ENCODE measurements around the gene NDUFB7.
"Not testable (repeated sequence)": the region's sequence is repeated elsewhere in the genome, so short reads cannot be mapped to it uniquely, and the experiment has no call there.

The NDUFB7 gene

DNA sequence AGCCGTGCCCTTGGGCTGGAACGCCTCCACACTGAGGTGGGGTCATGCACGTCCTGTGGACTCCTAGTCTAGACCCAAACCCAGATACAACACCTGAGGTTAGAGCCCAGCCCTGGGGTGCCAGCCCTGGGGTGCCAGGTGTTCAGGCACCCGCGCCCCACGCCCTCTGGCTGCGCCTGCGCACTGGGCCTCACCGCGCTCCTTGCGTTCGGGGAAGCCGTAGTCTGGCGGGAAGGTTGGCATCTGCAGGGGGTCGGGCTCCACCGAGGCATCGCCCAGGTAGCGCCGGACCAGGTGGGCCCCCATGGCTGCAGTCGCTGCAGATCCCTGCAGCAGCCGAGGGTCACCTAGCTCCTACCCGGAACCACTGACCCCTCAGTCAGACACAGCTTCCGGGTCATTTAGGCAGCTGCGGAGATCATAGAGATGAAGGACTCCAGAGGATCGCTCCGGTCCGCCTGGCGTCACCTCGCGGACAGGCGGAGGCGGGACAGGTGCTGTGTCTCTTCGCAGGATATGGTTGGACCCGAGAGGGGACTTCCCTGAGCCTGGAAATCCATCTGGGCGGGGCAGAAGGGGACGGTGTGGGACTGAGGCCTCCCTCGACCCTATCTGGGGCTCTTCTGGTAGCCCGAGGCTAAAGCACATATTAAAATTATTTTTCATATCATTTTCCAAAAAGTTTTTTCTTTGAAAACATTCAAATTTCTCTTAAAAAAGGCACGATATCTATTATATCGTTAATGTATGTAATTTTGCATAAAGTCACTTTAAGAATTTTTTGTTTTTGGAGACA lies at the start of gene NDUFB7:
Gene NDUFB7, minus strand, starts transcription at position 372 of the 796 bp plus-strand sequence. Its CDS starts 66 bp downstream, at position 306.
- DNase-seq, result peak; percentile 91

DNA sequence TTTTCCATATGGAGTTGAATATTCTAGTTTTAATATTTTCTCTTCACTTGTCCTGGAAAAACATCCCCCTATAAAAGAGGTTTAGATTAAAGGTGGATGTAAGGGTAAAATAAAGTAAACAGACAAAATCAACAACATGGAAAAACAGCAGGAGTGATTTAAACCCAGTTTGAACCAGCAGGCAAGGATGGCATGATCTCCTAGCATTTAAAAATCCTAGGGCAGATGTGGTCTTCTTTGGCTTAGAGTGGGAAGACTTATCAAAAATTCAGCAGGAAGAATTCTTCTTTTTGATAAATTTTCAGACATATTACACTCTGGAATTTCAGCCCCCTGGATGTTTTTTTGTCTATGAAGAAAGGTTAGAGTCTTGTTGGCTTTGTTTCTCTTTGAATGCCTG lies 47.5 kb upstream of the NDUFB7 start:
- DNase-seq, result no peak

DNA sequence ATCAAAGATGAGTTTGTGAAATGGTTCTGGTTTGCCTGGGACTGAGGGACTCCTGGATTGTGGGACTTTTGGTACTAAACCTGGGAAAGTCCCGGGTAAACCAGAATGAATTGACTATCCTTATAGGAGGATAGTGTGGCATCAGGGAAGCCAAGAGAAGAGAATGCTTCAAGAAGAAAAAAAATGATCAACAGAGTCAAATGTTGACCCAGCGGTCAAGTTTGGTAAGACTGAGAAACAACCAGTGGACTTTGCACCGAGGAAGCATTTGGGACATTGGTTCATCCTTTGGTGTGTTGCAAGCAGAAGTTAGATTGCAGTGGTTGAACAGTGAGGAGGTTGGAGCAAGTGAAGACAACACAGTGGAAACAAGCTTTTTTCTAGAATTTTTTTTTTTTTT lies 44.5 kb upstream of the NDUFB7 start:
- DNase-seq, result no peak

DNA sequence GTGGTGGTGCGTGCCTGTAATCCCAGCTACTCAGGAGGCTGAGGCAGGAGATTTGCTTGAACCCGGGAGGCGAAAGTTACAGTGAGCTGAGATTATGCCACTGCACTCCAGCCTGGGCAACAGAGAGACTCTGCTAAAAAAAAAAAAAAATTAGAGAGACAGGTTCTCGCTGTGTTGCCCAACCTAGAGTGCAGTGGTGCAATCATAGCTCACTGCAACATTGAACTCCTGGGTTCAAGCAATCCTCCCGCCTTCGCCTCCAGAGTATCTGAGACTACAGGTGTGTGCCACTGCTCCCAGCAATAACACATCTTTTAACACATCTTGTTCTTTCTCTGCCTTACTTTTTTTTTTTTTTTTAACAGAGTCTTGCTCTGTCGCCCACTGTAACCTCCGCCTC lies 43.8 kb upstream of the NDUFB7 start:
- no peak for DNase-seq

DNA sequence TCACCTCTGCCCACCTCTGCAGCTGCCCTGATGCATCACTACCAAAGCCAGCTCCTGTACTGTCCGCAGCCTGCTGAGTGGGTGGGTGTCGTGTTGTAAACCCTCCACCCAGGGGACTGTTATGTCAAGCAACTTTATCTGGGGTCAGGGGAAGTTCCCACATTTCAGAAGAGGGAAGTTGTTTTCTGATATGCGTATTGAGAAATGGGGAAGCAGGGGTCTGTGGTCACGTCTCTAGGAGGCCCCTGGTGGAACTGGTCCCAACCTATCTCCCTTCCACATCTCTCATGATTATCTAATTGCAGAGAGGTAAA lies 42.2 kb upstream of the NDUFB7 start:
- no peak for DNase-seq

DNA sequence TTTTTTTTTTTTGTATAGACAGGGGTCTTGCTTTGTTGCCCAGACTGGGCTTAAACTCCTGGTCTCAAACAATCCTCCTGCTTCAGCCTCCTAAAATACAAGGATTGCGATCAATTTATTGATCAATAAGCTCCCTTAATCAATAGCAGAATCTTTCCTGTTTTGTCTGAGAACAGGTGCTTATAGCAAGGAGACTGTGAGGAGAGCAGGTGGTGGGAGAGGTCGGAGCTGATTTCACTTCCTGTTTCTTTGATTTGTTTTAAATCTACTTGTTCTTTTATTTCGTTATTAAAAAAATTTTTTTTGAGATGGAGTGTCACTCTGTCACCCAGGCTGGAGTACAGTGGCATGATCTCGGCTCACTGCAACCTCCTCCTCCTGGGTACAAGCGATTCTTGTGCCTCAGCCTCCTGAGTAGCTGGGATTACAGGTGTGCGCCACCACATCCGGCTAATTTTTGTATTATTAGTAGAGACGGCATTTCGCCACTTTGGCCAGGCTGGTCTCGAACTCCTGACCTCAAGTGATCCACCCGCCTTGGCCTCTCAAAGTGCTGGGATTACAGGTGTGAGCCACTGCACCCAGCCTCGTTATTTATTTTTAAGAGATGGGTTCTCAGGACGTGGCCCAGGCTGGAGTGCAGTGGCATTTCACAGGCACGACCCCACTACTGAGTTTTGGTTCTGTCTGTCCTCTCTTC lies 41.7 kb upstream of the NDUFB7 start:
- DNase-seq, result not testable (repeated sequence)

DNA sequence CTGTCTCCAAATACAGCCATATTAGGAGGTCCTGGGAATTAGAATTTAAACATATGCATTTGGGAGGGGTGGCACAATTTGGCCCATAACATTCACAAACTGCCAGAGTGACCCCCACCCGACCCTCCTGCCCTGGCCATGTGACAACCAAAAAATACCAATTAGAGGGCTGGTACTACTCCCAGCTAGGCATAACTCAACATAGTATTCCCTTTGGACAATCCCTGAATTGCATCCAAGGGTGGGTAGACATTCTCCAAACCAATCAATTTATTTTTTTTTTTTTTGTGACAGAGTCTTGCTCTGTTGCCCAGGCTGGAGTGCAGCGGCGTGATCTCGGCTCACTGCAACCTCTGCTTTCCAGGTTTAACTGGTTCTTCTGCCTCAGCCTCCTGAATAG lies 40.8 kb upstream of the NDUFB7 start:
- DNase-seq, result no peak

DNA sequence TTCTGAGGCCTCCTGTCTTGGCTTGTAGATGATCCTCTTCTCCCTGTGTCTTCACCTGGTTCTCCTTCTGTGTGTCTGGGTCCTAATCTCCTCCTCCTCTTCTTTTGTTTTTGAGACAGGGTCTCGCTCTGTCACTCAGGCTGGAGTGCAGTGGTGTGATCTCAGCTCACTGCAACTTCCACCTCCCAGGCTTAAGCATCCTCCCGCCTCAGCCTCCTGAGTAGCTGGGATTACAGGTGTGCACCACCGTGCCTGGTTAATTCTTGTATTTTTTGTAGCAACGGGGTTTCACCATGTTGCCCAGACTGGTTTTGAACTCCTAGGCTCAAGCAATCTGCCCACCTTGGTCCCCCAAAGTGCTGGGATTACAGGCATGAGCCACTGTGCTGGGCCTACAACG lies 40.4 kb upstream of the NDUFB7 start:
- DNase-seq, result not testable (repeated sequence)

DNA sequence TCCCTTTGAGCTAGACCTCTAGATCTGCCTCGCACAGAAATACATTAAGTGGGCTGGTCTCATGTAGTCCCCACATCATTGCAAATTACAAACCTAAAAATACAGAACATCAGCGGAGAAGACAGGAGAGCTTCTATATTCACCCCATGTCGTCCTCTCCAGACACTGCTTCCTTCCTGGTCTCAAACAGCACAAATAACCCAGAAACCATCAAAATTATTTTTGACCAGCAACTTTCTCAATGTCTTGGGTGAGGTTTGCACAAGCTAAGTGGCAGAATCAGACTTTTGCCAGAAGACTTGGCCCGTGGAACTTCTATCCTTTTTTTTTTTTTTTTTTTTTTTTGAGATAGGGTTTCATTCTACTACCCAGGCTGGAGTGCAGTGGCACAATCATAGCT lies 39.2 kb upstream of the NDUFB7 start:
- DNase-seq, result no peak

DNA sequence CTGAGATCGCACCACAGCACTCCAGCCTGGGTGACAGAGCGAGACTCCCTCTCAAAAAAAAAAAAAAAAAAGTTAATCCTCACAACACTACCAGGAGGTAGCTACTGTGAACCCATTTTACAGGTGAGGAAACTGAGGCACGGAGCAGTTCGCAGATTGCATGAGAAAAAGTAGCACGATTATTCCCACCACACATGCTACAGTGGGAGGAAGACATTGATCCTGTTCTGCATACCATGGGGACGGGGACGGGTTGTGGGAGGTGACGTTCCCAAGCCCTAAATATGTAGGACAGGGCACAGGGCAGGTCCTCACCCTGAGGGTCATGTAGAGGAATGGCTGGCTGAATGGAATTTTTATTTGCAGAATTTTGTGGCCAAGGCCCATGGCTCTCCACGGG lies 34.8 kb upstream of the NDUFB7 start:
- DNase-seq, result no peak

DNA sequence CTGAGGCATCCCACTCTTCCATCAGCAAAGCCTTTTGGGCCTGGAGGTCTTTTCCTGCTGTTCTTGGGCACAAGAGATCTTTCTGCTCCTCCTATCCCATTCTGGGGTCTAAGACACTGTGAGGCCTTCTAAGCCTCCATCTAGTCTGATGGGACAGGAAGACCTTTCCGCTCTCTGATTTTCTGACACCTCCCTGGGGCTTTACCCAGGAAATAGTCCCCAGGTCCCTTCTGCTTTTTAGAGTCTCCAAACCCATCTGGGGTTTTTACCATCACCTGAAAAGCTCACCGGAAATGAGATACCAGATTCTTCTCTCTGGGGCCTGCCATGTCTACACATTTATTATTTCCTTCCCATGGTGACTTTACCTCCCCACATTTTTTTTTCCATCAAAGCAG lies 32.1 kb upstream of the NDUFB7 start:
- DNase-seq, result no peak

DNA sequence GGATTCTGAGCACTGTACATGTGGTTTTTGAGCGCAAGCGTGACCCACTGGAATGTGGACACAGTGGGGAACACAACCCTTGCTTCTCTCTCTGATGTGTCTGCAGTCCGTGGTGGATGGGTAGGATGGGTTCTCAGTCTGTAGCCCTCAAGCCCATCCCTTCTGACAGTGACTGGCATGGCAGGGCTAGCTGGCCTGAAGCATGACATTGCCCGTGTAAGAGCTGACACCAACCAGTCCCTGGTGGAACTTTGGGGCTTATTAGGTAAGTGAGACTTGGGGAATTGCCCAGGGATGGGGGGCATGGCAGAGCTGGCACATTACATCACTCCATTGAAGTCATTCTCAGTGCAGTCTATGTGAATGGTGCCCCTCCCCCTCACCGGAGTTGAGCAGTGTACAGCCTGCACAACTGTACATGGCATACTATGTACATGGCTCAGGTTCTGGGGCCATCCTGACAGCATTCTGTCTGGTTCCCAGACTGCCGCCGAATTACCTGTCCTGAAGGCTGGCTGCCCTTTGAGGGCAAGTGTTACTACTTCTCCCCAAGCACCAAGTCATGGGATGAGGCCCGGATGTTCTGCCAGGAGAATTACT lies 27.8 kb upstream of the NDUFB7 start:
- no peak for DNase-seq

DNA sequence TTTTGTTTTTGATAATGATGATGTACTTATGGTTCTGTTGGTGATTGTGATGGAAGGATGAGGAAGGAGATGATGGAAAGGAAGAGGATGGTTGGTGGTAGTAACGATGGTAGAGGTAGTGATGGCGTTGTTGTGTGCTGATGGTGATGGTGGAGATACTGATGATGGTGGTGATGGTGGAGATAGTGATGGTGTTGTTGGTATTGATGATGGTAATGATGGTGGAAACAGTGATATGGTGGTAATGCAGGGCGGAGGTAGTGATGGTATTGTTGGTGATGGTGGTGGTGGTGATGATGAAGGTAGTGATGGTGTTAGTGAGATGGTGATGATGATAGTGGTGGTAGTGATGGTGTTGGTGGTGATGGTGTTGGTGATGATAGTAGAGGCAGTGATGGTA lies 23.7 kb upstream of the NDUFB7 start:
- DNase-seq, result no peak

DNA sequence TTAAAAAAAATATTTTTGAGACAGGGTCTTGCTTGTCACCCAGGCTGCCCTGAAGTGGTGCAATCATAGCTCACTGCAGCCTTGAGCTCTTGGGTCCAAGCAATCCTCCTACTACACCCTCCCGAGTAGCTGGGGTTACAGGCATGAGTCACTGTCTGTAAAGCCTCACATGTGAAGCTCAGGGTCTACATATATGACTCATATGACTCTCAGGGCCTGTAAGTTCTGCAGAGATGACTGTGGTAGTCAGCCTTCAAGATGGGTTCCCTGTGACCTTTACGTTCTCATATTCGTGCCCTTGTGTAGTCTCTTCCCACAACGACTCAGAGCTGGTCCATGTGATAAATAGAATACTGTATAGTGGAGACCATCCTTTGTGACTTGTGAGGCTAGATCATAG lies 17.6 kb upstream of the NDUFB7 start:
- peak; percentile 28 for DNase-seq

DNA sequence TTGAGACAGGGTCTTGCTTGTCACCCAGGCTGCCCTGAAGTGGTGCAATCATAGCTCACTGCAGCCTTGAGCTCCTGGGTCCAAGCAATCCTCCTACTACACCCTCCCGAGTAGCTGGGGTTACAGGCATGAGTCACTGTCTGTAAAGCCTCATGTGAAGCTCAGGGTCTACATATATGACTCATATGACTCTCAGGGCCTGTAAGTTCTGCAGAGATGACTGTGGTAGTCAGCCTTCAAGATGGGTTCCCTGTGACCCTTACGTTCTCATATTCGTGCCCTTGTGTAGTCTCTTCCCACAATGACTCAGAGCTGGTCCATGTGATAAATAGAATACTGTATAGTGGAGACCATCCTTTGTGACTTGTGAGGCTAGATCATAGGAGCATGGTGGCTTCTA lies 13.3 kb upstream of the NDUFB7 start:
- peak; percentile 50 for DNase-seq

DNA sequence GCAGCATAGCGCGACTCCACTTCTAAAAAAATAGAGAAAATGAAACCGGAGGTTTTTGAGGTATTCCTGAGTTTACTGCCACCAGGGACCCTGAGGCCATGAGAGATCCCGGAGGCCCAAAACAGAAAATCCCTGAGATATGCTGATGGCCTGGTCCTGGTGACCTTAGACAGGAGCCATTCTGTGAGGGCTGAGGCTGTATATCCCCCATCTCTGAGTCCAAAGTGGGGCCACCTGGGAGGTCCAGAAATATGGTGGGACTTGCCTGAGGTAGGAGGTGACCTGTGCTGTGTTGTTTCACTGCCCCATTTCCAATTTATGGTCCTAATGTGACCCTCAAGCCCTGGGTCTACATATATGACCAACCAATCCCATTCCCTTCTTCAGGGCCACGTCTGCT lies 12.5 kb upstream of the NDUFB7 start:
- DNase-seq, result not testable (repeated sequence)

DNA sequence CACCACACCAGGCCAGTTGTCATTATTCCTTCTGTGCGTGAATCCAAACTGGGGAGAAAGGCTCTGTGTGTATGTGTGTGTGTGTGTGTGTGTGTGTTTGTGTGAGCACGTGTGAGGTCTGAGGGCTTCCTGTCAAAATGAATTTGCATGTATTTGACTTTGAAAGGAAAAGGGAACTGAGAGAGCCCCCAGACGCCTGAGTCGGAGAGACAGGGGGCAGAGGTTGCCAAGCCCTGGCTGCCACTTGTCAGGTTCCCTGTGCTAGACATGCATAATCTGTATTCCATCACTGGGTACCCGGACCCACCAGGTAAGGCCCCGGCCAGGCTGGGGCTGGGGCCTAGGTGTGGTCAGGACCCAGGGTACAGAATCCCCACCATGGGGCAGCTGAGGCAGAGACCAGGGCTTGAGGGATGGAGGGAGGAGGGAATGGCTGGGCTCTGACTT lies 11.1 kb upstream of the NDUFB7 start, which contains the start of gene CLEC17A:
Gene CLEC17A, plus strand, starts transcription at position 191 of the 447 bp plus-strand sequence. Its CDS starts 77 bp downstream, at position 268.
- no peak for DNase-seq

DNA sequence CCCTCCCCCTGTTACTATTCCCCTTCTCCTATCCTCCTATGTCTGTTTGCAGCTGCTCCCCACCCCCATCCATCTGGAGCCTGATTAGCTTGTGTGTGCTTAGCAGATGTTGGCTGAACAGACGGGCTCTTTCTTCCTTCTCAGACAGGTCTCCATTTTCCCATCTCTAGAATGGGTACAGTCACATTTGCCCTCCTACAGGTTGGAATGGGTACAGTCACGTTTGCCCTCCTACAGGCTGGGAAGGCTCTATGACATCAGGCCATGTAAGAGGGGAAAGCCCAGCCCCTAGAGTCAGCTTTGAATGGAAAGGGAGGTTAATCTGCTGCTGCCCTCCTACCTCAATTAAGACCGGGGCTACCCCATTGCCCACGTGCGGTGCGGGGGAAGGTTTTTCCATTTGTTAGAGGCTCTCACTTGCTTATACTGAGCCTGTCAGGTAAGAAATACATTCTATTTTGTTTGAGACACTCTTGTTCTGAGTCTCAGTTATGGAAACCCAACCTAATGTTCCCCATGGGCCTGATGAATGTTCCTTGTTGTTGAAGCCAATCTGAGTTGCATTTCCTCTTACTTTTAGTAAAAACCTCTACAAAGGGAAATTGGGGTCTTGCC lies 8.9 kb upstream of the NDUFB7 start:
- no peak for DNase-seq

DNA sequence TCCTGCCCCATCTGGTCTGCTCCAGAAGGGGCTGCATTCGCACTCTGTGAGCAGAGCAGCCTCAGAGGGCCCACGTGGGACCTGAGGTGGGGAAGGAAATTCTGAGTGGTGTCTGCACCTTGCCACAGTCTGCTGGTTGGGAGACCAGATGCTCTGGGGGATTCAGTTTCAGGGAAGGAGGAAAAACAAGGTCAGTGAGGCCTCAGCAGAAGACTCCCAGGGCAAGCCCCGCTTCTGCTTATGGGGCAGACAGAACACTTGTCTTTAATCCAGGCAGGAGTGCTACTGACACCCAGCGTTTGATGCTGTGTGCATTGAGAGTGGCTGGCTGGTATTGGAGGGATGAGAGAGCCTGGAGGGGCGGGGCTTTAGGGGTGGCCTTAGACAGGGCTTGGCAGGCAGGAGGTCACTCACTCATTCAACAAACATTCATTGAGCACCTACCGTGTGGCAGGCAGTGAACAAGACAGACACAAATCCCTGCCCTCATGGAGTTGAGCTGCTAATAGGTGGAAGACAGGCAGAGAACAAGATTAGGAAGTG lies 6.1 kb upstream of the NDUFB7 start:
- DNase-seq, result no peak

DNA sequence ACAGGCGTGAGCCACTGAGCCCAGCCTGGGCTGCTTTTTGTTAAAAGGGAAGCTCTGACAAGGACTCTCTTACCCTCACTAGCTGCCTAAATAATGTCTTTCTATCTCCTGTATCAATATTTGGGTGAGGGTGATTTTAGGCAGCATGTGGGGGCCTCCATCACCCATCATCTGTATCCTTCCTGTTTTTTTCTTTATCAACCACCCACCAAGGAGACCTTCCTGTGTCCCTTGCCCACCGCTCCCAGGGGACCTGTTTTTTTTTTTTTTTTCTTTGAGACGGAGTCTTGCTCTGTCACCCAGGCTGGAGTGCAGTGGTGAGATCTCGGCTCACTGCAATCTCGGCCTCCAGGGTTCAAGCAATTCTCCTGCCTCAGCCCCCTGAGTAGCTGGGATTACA lies 5.4 kb upstream of the NDUFB7 start:
- no peak for DNase-seq

DNA sequence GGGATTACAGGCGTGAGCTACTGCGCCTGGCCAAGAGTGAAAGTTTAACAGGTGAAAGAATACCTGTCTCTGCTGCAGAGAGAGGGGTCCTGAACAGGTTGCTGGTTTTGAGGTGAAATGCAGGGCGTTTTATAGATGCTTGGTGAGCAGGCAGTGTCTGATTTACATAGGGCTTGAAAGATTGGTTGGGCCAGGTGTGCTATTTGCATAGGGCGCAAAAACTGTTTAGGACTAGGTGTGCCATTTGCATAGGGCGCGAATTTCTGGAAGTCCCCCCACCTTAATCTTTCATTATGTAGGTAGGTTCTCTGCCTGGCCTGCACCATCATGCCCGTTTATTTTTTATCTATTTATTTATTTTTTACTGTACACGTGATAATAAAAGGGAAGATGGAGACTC lies 4.5 kb upstream of the NDUFB7 start:
- DNase-seq, result no peak

DNA sequence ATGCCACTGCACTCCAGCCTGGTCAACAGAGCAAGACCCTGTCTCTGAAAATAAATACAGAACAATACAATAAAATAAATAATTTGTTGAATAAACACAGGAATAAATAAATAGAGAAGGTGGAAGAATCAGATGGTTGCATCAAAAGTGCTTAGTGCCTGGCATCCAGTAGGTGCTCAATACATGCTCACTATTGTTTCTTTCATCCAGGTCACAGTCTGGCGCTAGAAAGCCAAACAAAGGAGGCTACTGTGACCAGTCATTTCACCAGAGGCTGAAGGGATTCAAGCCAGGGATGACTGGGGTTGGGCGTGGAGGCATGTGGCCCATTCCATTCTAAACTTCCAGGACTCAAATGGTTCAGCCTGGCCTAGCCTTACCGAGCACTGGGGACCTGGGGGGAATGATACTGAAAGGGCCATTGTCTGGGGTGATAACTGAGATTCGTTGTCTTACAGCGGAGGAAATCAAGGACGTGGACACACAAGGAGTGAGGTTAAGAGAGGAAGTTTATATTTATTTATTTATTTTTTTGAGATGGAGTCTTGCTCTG lies 3.6 kb upstream of the NDUFB7 start:
- no peak for DNase-seq

Data from activated naive CD4-positive, alpha-beta T cell treated with anti-CD3 and anti-CD28 coated beads, Interleukin-2, amount 50 U/mL, for 16 hours (primary cell).